ENCODE measurements around the gene SCLT1.

Gene SCLT1

GRCh38 chr4:128973384-128973783, 120.0 kb downstream of the SCLT1 start:
- DNase-seq (ENCODE audit: low read depth): no peak
- TF ChIP-seq, protein P1, sequence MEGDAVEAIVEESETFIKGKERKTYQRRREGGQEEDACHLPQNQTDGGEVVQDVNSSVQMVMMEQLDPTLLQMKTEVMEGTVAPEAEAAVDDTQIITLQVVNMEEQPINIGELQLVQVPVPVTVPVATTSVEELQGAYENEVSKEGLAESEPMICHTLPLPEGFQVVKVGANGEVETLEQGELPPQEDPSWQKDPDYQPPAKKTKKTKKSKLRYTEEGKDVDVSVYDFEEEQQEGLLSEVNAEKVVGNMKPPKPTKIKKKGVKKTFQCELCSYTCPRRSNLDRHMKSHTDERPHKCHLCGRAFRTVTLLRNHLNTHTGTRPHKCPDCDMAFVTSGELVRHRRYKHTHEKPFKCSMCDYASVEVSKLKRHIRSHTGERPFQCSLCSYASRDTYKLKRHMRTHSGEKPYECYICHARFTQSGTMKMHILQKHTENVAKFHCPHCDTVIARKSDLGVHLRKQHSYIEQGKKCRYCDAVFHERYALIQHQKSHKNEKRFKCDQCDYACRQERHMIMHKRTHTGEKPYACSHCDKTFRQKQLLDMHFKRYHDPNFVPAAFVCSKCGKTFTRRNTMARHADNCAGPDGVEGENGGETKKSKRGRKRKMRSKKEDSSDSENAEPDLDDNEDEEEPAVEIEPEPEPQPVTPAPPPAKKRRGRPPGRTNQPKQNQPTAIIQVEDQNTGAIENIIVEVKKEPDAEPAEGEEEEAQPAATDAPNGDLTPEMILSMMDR (conservative IDR thresholded peaks at IDR 0.05; ENCODE audit: low read depth, low read length): no peak
- H3K4me3 ChIP-seq (ENCODE audit: low read depth, low read length): no peak overlapping the region

- TF ChIP-seq, protein P1 (conservative IDR thresholded peaks at IDR 0.05; ENCODE audit: low read depth, low read length): no peak
- H3K4me3 ChIP-seq (ENCODE audit: low read depth, low read length): no peak overlapping the region
- DNase-seq (ENCODE audit: low read depth): no peak
These were observed 131.9 kb downstream of the SCLT1 start for GRCh38 chr4:128961405-128961804.

- peak; percentile 76 for DNase-seq (ENCODE audit: low read depth)
- H3K4me3 ChIP-seq (ENCODE audit: low read depth, low read length): no peak overlapping the region
- TF ChIP-seq, protein P1 (conservative IDR thresholded peaks at IDR 0.05; ENCODE audit: low read depth, low read length): no peak
These were observed 135.1 kb downstream of the SCLT1 start for GRCh38 chr4:128958194-128958593.

DNA sequence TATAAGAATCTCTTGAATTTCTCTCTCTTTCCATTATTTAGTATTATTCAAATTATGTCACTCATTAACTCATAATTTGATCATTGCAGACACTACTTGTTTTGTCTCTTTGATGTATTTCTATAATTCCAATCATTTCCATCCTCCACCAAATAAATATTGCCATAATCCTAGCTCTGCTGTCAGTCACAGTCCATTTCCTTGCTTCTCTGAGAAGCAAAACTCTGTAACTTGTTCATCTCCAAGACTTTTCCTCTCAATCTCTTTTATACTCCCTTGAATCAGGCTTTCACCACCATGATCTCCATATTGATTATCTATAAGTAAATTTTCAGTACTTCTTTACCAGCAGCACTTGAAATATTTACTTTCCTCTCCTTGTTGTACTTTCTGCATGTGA, 135.9 kb downstream of the SCLT1 start:
- no peak overlapping the region for H3K4me3 ChIP-seq (ENCODE audit: low read depth, low read length)
- DNase-seq (ENCODE audit: low read depth): no peak
- TF ChIP-seq, protein P1 (conservative IDR thresholded peaks at IDR 0.05; ENCODE audit: low read depth, low read length): no peak

- DNase-seq (ENCODE audit: low read depth): no peak
- TF ChIP-seq, protein P1 (conservative IDR thresholded peaks at IDR 0.05; ENCODE audit: low read depth, low read length): no peak
- H3K4me3 ChIP-seq (ENCODE audit: low read depth, low read length): no peak overlapping the region
These were observed 137.6 kb downstream of the SCLT1 start for GRCh38 chr4:128955751-128956150.

GRCh38 chr4:128954941-128955340, 138.4 kb downstream of the SCLT1 start:
- no peak for DNase-seq (ENCODE audit: low read depth)
- H3K4me3 ChIP-seq (ENCODE audit: low read depth, low read length): no peak overlapping the region
- TF ChIP-seq, protein P1 (conservative IDR thresholded peaks at IDR 0.05; ENCODE audit: low read depth, low read length): no peak

GRCh38 chr4:128951316-128951715, 142.0 kb downstream of the SCLT1 start:
- DNase-seq (ENCODE audit: low read depth): no peak
- TF ChIP-seq, protein P1 (conservative IDR thresholded peaks at IDR 0.05; ENCODE audit: low read depth, low read length): no peak
- H3K4me3 ChIP-seq (ENCODE audit: low read depth, low read length): no peak overlapping the region
